NCI-H774 (cell line): ENCODE measurements around the gene FBLN1.
"Not testable (repeated sequence)": the region's sequence is repeated elsewhere in the genome, so short reads cannot be mapped to it uniquely, and the experiment has no call there.

Experiments used
- DNase-seq: peaks from one replicate; lab custom pipeline; 2025; lab: John Stamatoyannopoulos, UW

The FBLN1 gene

GRCh38 chr22:45585946-45586540 lies 83.4 kb downstream of the FBLN1 start:
- DNase-seq = no peak

- no peak for DNase-seq
Measured at GRCh38 chr22:45586651-45587405, 84.1 kb downstream of the FBLN1 start.

- no peak for DNase-seq
Measured at GRCh38 chr22:45587638-45588505, 85.2 kb downstream of the FBLN1 start.

GRCh38 chr22:45589556-45589955 lies 86.9 kb downstream of the FBLN1 start:
- DNase-seq = no peak

GRCh38 chr22:45590262-45590661 lies 87.6 kb downstream of the FBLN1 start:
- no peak for DNase-seq

- not testable (repeated sequence) for DNase-seq
Measured at GRCh38 chr22:45591633-45592213, 89.0 kb downstream of the FBLN1 start.

GRCh38 chr22:45594123-45594941 lies 91.6 kb downstream of the FBLN1 start:
- no peak for DNase-seq

- no peak for DNase-seq
Measured at GRCh38 chr22:45597460-45598192, 94.9 kb downstream of the FBLN1 start.

GRCh38 chr22:45598596-45599217 lies 96.0 kb downstream of the FBLN1 start:
- DNase-seq = no peak

- DNase-seq = no peak
Measured at GRCh38 chr22:45599836-45600577, 97.3 kb downstream of the FBLN1 start.

GRCh38 chr22:45600790-45601730 lies 98.4 kb downstream of the FBLN1 start:
- DNase-seq = no peak

GRCh38 chr22:45602004-45602733 lies 99.5 kb downstream of the FBLN1 start:
- no peak for DNase-seq

- no peak for DNase-seq
Measured at GRCh38 chr22:45602824-45603595, 100.3 kb downstream of the FBLN1 start.

GRCh38 chr22:45603619-45604018 lies 100.9 kb downstream of the FBLN1 start:
- no peak for DNase-seq

GRCh38 chr22:45608045-45608444 lies 105.4 kb downstream of the FBLN1 start:
- DNase-seq = not testable (repeated sequence)

GRCh38 chr22:45608763-45609180 lies 106.1 kb downstream of the FBLN1 start:
- DNase-seq = no peak

- no peak for DNase-seq
Measured at GRCh38 chr22:45612451-45612901, 109.8 kb downstream of the FBLN1 start.
